Lower leg skin (tissue), 4 donors: ENCODE data around the gene ADCK1. TPM values are rescaled to one million over a fixed set of nuclear protein-coding genes. Genes with fewer than 3 reads are reported as not detected.

Experiments used
- DNase-seq, 2 donors: peaks; one replicate each; pipeline ENCODE4 v3.0.0-alpha.2; 2019; ENCODE audit warnings: low spot score in 2 of 2
- H3K4me3 ChIP-seq: fragments of 200-600 bp; sonication (generic); 2 replicates; pipeline ENCODE4 v1.5.1; 2017; ENCODE audit warnings: mild to moderate bottlenecking, low read depth; ENCODE audit not compliant: poor library complexity, severe bottlenecking
- POLR2A ChIP-seq, 2 donors: fragments of 450-650 bp; IDR thresholded peaks; one replicate each; pipeline ENCODE4 v1.6.1; 2016 to 2017; ENCODE audit warnings: antibody characterized with exemption in 2 of 2, mild to moderate bottlenecking in 1 of 2, moderate library complexity in 1 of 2
- WGBS, 2 donors: methylation state at CpG; one replicate each; pipeline ENCODE4 v1.1.5; 2018; 5-methylcytosine and 5-hydroxymethylcytosine counted together
- intact Hi-C: fragments of 100-400 bp; cut with DNase I; formaldehyde crosslinking; loops from one replicate; pipeline ENCODE4 v1.15.0; 2023; ENCODE audit warnings: low total_unique reads
- total RNA-seq, 4 donors: library from RNA; depleted of rRNA; stranded (reverse); fragments of >200 nt; gene quantifications; one replicate each; pipeline ENCODE4 v1.1.0, GENCODE V29; 2016
- TF ChIP-seq, protein P1 (sequence below), 3 donors: fragments of 450-650 bp; IDR thresholded peaks; one replicate each; pipeline ENCODE4 v1.5.1; 2016; ENCODE audit warnings: antibody characterized with exemption in 3 of 3, mild to moderate bottlenecking in 3 of 3, moderate library complexity in 2 of 3

Gene ADCK1
- total RNA-seq, 4 donors from 2014 or later = 5.7 to 8.5 (median 6.4) TPM

DNA sequence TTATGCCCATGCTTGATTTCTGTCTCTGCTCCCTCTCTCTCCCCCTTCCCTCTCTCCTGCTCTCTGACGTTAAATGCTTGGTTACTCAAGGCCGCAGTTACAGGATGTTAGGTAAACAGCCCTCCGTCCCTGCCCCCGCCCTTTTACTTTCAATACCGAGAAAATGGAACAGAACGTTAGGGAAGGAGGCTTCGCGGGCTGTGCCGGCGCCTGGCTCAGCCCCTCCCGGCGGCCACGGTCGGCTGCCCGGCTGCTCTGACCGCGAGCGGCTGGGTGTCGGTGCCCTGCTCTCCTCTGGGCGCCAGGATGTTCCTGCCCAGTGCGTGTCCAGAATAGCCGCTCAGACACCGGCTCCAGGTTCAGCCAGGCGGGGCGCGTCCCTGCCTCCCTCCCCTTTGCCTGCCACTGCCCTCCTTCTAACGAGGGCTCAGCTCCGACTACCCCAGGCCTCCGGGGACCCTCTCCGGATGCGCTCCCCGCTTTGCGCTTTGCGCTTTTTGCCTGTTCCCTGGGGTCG lies 166.1 kb downstream of the ADCK1 start:
- TF ChIP-seq, protein P1, sequence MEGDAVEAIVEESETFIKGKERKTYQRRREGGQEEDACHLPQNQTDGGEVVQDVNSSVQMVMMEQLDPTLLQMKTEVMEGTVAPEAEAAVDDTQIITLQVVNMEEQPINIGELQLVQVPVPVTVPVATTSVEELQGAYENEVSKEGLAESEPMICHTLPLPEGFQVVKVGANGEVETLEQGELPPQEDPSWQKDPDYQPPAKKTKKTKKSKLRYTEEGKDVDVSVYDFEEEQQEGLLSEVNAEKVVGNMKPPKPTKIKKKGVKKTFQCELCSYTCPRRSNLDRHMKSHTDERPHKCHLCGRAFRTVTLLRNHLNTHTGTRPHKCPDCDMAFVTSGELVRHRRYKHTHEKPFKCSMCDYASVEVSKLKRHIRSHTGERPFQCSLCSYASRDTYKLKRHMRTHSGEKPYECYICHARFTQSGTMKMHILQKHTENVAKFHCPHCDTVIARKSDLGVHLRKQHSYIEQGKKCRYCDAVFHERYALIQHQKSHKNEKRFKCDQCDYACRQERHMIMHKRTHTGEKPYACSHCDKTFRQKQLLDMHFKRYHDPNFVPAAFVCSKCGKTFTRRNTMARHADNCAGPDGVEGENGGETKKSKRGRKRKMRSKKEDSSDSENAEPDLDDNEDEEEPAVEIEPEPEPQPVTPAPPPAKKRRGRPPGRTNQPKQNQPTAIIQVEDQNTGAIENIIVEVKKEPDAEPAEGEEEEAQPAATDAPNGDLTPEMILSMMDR (IDR thresholded peaks at IDR 0.05) = no peak
- no peak for TF ChIP-seq POLR2A (IDR thresholded peaks at IDR 0.05)
- no peak overlapping the region for H3K4me3 ChIP-seq
- intact Hi-C loops = no loop called here
- DNase-seq = no peak
- WGBS, 2 donors = 1 to 2% methylated on average over 35 of the region's 35 CpGs

DNA sequence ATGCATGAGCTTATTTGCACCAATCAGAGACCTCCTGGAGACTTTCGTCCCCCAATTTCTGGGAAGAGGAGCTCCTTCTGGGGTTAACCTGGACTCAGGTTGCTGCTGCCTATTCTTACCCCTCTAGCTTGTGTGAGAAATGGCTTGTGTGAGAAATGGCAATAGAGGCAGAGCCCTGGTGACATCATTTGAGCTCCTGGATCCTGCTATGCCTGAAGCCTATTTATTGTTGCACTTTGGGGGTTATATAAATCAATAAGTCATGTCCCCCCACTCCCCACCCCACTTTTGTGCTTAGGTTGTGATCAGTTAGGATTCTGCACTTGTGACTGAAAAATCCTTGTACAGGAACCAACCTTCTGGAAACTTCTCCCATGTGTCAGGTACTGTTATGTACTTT lies 167.2 kb downstream of the ADCK1 start:
- WGBS, 2 donors = 86 to 87% methylated on average over 1 of the region's 1 CpG
- no peak overlapping the region for H3K4me3 ChIP-seq
- no peak for DNase-seq
- TF ChIP-seq, protein P1 (IDR thresholded peaks at IDR 0.05) = no peak
- no peak for TF ChIP-seq POLR2A (IDR thresholded peaks at IDR 0.05)
- intact Hi-C loops = no loop called here

DNA sequence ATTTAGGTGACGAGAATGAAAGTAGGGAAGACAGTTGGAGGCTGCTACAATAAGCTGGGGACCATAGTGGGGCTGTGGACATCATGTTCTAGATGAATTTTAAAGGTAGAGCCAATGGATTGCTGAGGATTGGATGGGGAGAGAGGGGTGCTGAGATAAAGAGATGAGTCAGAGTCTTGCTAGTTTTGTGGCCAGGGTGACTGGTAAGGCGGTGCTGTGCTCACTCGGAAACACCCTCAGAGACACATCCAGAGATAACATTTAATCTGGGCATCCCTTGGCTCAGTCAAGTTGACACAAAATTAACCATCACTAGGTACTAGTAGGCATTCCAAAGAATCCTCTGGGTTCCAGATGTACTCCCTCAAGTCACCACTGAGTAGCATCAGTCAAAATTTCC lies 170.7 kb downstream of the ADCK1 start:
- TF ChIP-seq, protein P1 (IDR thresholded peaks at IDR 0.05) = no peak
- TF ChIP-seq POLR2A (IDR thresholded peaks at IDR 0.05) = no peak
- no peak for DNase-seq
- intact Hi-C loops = no loop called here
- no peak overlapping the region for H3K4me3 ChIP-seq
- 67 to 81% methylated on average over 3 of the region's 3 CpGs for WGBS, 2 donors

DNA sequence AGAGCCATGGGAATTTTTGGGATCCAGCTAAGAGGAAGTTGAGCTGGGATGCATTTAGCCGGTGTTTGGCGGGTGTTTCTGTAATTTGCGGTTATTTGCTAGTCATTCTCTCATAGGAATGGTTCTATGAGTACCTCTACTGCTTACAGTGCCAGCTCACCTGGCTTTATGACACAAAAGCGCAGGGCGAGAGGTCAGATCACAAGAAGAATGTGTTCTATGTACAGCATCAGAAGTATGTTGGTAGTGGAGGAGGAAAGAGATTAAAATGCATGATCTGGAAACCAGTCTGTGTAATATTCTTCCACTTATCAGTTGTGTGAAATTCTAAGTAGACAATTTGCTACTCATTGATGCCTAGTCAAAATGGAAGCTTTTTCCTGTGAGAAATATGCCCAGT lies 173.3 kb downstream of the ADCK1 start:
- intact Hi-C loops = no loop called here

DNA sequence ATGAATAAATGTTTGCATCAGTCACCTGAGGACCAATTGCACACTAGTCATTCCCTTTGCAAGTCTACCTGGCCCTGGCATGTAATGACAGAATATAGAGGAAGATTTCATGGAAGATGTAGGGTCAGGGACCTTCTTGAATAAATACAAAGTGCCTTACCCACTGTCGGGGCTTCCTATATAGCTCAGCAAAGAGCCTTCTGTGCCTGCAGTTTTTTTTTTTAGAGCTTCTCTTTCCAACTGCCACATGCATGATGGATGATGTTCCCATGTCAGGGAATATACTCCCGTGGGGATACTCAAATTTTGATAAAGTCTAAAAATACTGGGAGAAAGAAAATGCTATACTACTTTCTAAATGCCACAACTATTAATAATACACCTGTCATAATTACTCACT lies 176.7 kb downstream of the ADCK1 start:
- TF ChIP-seq, protein P1 (IDR thresholded peaks at IDR 0.05) = no peak
- no peak for TF ChIP-seq POLR2A (IDR thresholded peaks at IDR 0.05)
- DNase-seq = no peak
- no peak overlapping the region for H3K4me3 ChIP-seq
- 42 to 48% methylated on average over 2 of the region's 2 CpGs for WGBS, 2 donors
- intact Hi-C loops = no loop called here

More for the DNA sequence above, 173.3 kb downstream of the ADCK1 start:
- WGBS, 2 donors = 94% methylated on average over 5 of the region's 5 CpGs
- no peak overlapping the region for H3K4me3 ChIP-seq
- no peak for TF ChIP-seq POLR2A (IDR thresholded peaks at IDR 0.05)
- TF ChIP-seq, protein P1 (IDR thresholded peaks at IDR 0.05) = no peak
- DNase-seq = no peak

DNA sequence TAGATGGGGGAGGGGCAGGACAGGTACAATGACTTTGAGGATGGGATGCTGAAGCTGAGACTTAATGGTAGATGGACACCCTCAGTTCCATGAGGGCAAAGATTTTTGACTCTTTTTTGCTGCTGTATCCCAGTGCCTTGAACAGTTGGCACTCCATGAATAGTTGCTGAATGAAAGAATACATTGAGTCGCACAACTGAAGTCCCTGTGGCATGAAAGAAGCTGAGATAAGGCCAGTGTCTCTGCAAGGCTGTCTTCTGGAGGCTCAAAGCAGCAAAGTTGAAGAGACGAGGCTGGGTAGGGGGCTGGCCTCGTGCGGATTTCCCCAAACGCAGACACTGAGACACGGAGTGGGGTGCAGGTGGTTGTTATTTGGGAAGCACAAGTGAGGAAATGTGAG lies 179.3 kb downstream of the ADCK1 start:
- intact Hi-C loops = no loop called here
- TF ChIP-seq, protein P1 (IDR thresholded peaks at IDR 0.05) = no peak
- no peak for TF ChIP-seq POLR2A (IDR thresholded peaks at IDR 0.05)
- 74 to 80% methylated on average over 6 of the region's 6 CpGs for WGBS, 2 donors
- no peak overlapping the region for H3K4me3 ChIP-seq
- DNase-seq = no peak
